HCT116 (cell line): ENCODE measurements around the gene MAGT1.

Source experiments
- EGR1 ChIP-seq: IDR thresholded peaks from 2 replicates; pipeline ENCODE4 v1.6.1; 2012; ENCODE audit warnings: low read depth
- POLR2A ChIP-seq: IDR thresholded peaks from 2 replicates; pipeline ENCODE4 v1.7.0; 2011; ENCODE audit warnings: borderline replicate concordance; ENCODE audit not compliant: insufficient read depth, insufficient read length; ENCODE audit errors: extremely low read depth
- TF ChIP-seq, protein P1 (sequence below), 3 experiments: fragments of 200-600 bp in 1 of 3; sonication (generic) in 1 of 3; IDR thresholded peaks in 2 of 3; conservative IDR thresholded peaks in 1 of 3; 2 replicates each; pipeline ENCODE4 v1.5.1; 2012 to 2017; ENCODE audit warnings: low read depth in 2 of 3, low read length in 2 of 3, antibody characterized with exemption in 1 of 3, borderline replicate concordance in 1 of 3, control low read depth in 1 of 3, mild to moderate bottlenecking in 1 of 3, mixed read lengths in 1 of 3, mixed run types in 1 of 3, moderate library complexity in 1 of 3; ENCODE audit not compliant: insufficient read depth in 1 of 3

DNA sequence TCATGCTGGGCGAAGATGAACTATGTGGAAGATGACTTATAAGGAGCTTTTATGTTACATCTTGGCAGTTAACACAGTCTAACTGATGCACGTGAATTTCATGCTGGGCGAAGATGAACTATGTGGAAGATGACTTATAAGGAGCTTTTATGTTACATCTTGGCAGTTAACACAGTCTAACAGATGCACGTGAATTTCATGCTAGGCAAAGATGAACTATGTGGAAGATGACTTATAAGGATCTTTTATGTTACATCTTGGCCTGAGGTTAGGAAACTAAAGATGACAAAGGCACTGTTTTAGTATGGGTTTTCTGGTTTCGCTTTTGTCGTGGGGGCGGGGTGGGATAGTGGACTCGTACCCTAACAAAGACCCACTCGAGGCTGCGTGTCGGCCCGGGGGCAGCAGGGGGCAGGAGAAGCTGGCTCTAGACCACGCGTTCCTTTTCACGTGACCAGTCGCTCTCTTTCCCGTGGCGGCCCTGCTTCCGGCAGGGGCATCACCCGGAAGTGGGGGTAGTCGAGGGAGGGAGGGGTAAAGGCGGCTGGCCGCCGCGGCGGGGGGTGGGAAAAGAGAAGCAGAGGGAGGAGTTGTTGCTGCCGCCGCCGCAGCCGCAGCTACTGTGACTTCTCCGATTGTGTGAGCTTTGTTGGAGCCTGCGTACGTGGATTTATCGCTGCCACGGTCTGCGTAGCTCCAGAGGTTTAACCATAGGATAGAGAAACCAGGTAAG, 15.0 kb upstream of the MAGT1 start, which contains the start of gene ATP7A:
- TF ChIP-seq, protein P1, sequence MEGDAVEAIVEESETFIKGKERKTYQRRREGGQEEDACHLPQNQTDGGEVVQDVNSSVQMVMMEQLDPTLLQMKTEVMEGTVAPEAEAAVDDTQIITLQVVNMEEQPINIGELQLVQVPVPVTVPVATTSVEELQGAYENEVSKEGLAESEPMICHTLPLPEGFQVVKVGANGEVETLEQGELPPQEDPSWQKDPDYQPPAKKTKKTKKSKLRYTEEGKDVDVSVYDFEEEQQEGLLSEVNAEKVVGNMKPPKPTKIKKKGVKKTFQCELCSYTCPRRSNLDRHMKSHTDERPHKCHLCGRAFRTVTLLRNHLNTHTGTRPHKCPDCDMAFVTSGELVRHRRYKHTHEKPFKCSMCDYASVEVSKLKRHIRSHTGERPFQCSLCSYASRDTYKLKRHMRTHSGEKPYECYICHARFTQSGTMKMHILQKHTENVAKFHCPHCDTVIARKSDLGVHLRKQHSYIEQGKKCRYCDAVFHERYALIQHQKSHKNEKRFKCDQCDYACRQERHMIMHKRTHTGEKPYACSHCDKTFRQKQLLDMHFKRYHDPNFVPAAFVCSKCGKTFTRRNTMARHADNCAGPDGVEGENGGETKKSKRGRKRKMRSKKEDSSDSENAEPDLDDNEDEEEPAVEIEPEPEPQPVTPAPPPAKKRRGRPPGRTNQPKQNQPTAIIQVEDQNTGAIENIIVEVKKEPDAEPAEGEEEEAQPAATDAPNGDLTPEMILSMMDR (IDR thresholded peaks at IDR 0.05 in 2 of 3, conservative IDR thresholded peaks at IDR 0.05 in 1 of 3; ENCODE audit: borderline replicate concordance in 1 of 3, insufficient read depth in 1 of 3, low read depth in 2 of 3, low read length in 2 of 3) = peak; percentile 26 to 52 (median 39); a peak in 5 of 6 replicates
- TF ChIP-seq EGR1 = no peak
- no peak for TF ChIP-seq POLR2A
